HL-60/S4 (cell line): ENCODE results near the gene MRPL54.

Experiments
- in situ Hi-C: fragments of 300-500 bp; cut with MboI; formaldehyde crosslinking; loops from 2 replicates; pipeline ENCODE4 v1.14.3; 2022; ENCODE audit warnings: low sequenced_read_pairs

Gene MRPL54

GRCh38 chr19:3782903-3783302, 20.4 kb downstream of the MRPL54 start:
- in situ Hi-C loops: no loop called here

- in situ Hi-C loops: no loop called here
Observed at GRCh38 chr19:3783660-3784584, 21.4 kb downstream of the MRPL54 start.

GRCh38 chr19:3784607-3785450, 22.3 kb downstream of the MRPL54 start:
- in situ Hi-C loops: no loop called here

GRCh38 chr19:3785451-3785937, 23.0 kb downstream of the MRPL54 start:
- in situ Hi-C loops: no loop called here

- in situ Hi-C loops: no loop called here
Observed at GRCh38 chr19:3785938-3786824, 23.7 kb downstream of the MRPL54 start, which contains the start of gene MATK. Gene MATK (minus strand): TSS chr19:3786381. CDS start chr19:3785135, 1,246 bp downstream.

GRCh38 chr19:3788996-3789778, 26.7 kb downstream of the MRPL54 start:
- in situ Hi-C loops: no loop called here

GRCh38 chr19:3790209-3790734, 27.8 kb downstream of the MRPL54 start:
- in situ Hi-C loops: no loop called here

- in situ Hi-C loops: no loop called here
Observed at GRCh38 chr19:3790941-3791340, 28.5 kb downstream of the MRPL54 start.

GRCh38 chr19:3792114-3792513, 29.6 kb downstream of the MRPL54 start:
- in situ Hi-C loops: no loop called here

- in situ Hi-C loops: no loop called here
Observed at GRCh38 chr19:3793799-3794198, 31.3 kb downstream of the MRPL54 start.

- in situ Hi-C loops: no loop called here
Observed at GRCh38 chr19:3796358-3796757, 33.9 kb downstream of the MRPL54 start.

- in situ Hi-C loops: no loop called here
Observed at GRCh38 chr19:3798137-3798536, 35.7 kb downstream of the MRPL54 start.

GRCh38 chr19:3800996-3801395, 38.5 kb downstream of the MRPL54 start:
- in situ Hi-C loops: no loop called here

- in situ Hi-C loops: no loop called here
Observed at GRCh38 chr19:3801412-3802096, 39.1 kb downstream of the MRPL54 start.

GRCh38 chr19:3803114-3803888, 40.8 kb downstream of the MRPL54 start:
- in situ Hi-C loops: no loop called here

GRCh38 chr19:3803986-3804385, 41.5 kb downstream of the MRPL54 start:
- in situ Hi-C loops: no loop called here

GRCh38 chr19:3804429-3804828, 41.9 kb downstream of the MRPL54 start:
- in situ Hi-C loops: no loop called here

GRCh38 chr19:3805859-3806258, 43.4 kb downstream of the MRPL54 start:
- in situ Hi-C loops: no loop called here
